Caki2 (cell line): ENCODE results near the gene CAPRIN1. TPM values are rescaled to one million over a fixed set of nuclear protein-coding genes. Genes with fewer than 3 reads are reported as not detected.

Source experiments
- DNase-seq: peaks from one replicate; pipeline ENCODE4 v3.0.0-alpha.2; 2015; ENCODE audit warnings: low read depth
- in situ Hi-C: cut with HindIII; loops from 2 replicates; pipeline ENCODE4 v1.10.0; 2016; ENCODE audit warnings: low sequenced_read_pairs, low pct_unique_long_range_greater_than_20kb, mixed read lengths
- total RNA-seq: library from RNA; depleted of rRNA; stranded (reverse); fragments of >200 nt; shearing (Covaris generic); gene quantifications from 2 replicates; pipeline ENCODE4 v1.2.3, GENCODE V29; 2014; ENCODE audit warnings: low replicate concordance; rRNA removed

Gene CAPRIN1
- total RNA-seq, 1 experiment from 2014 or later: 79.4 TPM

GRCh38 chr11:34150494-34151151 is 99.1 kb downstream of the CAPRIN1 start:
- in situ Hi-C loops: no loop called here
- DNase-seq: no peak

Other genes starting within 250 kb of the CAPRIN1 start
- not detected in 2 replicates for gene LMO2, start 159.7 kb upstream of the CAPRIN1 start, total RNA-seq
- gene NAT10, start 53.9 kb downstream of the CAPRIN1 start, total RNA-seq: 35.6 and 38.6 TPM in 2 replicates